HG03039 (cell line): Measurements from ENCODE around the gene PCCB.
"Not testable (repeated sequence)": the region's sequence is repeated elsewhere in the genome, so short reads cannot be mapped to it uniquely, and the experiment has no call there.

ENCODE experiments used
- ATAC-seq: cut with Tn5 transposase; IDR thresholded peaks from one replicate; pipeline ENCODE4 v1.9.1; 2021; ENCODE audit warnings: mild to moderate bottlenecking, moderate library complexity; ENCODE audit not compliant: unreplicated experiment

Gene PCCB

GRCh38 chr3:136261826-136262225 is 11.7 kb downstream of the PCCB start:
- no peak for ATAC-seq

GRCh38 chr3:136262559-136262958 is 12.4 kb downstream of the PCCB start:
- no peak for ATAC-seq

GRCh38 chr3:136263251-136263650 is 13.1 kb downstream of the PCCB start:
- ATAC-seq: no peak

- peak; percentile 63 for ATAC-seq
Observed at GRCh38 chr3:136266468-136267125, 16.5 kb downstream of the PCCB start.

GRCh38 chr3:136267235-136267634 is 17.1 kb downstream of the PCCB start:
- no peak for ATAC-seq

GRCh38 chr3:136270179-136270578 is 20.0 kb downstream of the PCCB start:
- peak; percentile 67 for ATAC-seq

GRCh38 chr3:136271626-136272025 is 21.5 kb downstream of the PCCB start:
- not testable (repeated sequence) for ATAC-seq

- no peak for ATAC-seq
Observed at GRCh38 chr3:136276049-136276755, 26.1 kb downstream of the PCCB start.

GRCh38 chr3:136277115-136277514 is 27.0 kb downstream of the PCCB start:
- no peak for ATAC-seq

GRCh38 chr3:136277634-136278033 is 27.5 kb downstream of the PCCB start:
- ATAC-seq: no peak

- no peak for ATAC-seq
Observed at GRCh38 chr3:136279092-136279491, 29.0 kb downstream of the PCCB start.

- no peak for ATAC-seq
Observed at GRCh38 chr3:136280961-136281360, 30.8 kb downstream of the PCCB start.

- no peak for ATAC-seq
Observed at GRCh38 chr3:136281966-136282520, 31.9 kb downstream of the PCCB start.

GRCh38 chr3:136283627-136284026 is 33.5 kb downstream of the PCCB start:
- no peak for ATAC-seq

- no peak for ATAC-seq
Observed at GRCh38 chr3:136291302-136291701, 41.2 kb downstream of the PCCB start.

GRCh38 chr3:136292500-136292899 is 42.4 kb downstream of the PCCB start:
- no peak for ATAC-seq

- ATAC-seq: no peak
Observed at GRCh38 chr3:136293279-136293678, 43.1 kb downstream of the PCCB start.

- no peak for ATAC-seq
Observed at GRCh38 chr3:136294176-136294575, 44.0 kb downstream of the PCCB start.

- ATAC-seq: no peak
Observed at GRCh38 chr3:136296960-136297359, 46.8 kb downstream of the PCCB start.

- no peak for ATAC-seq
Observed at GRCh38 chr3:136297826-136298225, 47.7 kb downstream of the PCCB start.

GRCh38 chr3:136300444-136300843 is 50.3 kb downstream of the PCCB start:
- no peak for ATAC-seq

- ATAC-seq: no peak
Observed at GRCh38 chr3:136305879-136306278, 55.7 kb downstream of the PCCB start.
